ENCODE data around the gene OVAAL.

Gene OVAAL

DNA sequence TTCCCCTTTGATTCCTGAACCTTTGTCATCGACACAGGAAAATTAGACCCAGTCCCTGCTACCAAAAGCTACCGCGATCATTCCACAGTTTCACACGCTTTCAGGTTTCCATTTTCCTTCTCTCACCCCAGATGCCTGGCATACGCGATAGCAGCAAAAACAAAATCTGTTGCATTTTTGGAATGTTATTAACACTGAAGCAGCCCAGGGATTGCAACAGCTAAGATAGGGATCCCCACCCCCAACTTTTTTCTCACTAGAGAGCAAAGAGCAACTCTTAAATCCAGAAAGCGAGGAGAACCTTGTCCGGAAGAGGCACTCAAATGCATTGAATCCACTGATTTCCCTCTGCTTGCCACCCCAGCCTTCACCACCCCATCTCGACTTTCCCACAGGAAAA, 8.9 kb downstream of the OVAAL start:
- POLR2A ChIA-PET: no interaction called here
- CTCF ChIA-PET: interaction anchor here (0.6 kb wide), 1 partner anchor 22 kb away, joined by 3 read pairs; no protein-coding TSS in a partner anchor
- TF ChIP-seq LEF1 (IDR thresholded peaks at IDR 0.05; ENCODE audit: borderline replicate concordance): no peak
- no peak for TF ChIP-seq L3MBTL2 (conservative IDR thresholded peaks at IDR 0.05)
- no peak for TF ChIP-seq ZNF384 (IDR thresholded peaks at IDR 0.05)
- no peak for TF ChIP-seq ARNT (IDR thresholded peaks at IDR 0.05)
- TF ChIP-seq SP1 (IDR thresholded peaks at IDR 0.05): no peak
- no peak for TF ChIP-seq BHLHE40 (IDR thresholded peaks at IDR 0.05; ENCODE audit: borderline replicate concordance)
- TF ChIP-seq ELF4 (IDR thresholded peaks at IDR 0.05): no peak
- TF ChIP-seq CTBP1 (IDR thresholded peaks at IDR 0.05; ENCODE audit: borderline replicate concordance): no peak
- no peak for TF ChIP-seq HDGF (IDR thresholded peaks at IDR 0.05; ENCODE audit: borderline replicate concordance)
- TF ChIP-seq FOXA1 (IDR thresholded peaks at IDR 0.05): no peak
- TF ChIP-seq FOXK2 (IDR thresholded peaks at IDR 0.05): no peak
- no peak for DNase-seq (ENCODE audit: extremely low spot score)

DNA sequence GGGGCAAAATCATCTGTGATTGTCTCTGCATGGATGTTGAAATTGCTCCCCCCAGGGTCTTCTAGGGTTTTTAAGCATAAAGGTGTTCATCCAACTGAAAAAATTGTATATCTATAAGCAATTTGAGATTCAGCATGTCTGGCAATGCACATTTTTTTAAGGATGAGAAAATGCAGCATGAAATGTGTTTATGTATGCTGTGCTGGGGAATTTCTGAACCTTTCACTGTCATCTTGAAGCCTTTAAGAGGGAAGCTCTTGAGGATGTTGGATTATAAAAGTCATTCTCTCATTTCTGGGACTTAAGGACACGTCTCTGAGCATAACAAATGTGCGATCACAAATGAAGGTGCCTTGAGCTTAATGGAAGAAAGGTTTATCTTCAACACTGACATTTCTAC, 9.4 kb downstream of the OVAAL start:
- POLR2A ChIA-PET: no interaction called here
- no peak for TF ChIP-seq TARDBP (IDR thresholded peaks at IDR 0.05)
- TF ChIP-seq SUZ12 (IDR thresholded peaks at IDR 0.05): no peak
- TF ChIP-seq SP1 (IDR thresholded peaks at IDR 0.05): no peak
- TF ChIP-seq FOXK2 (IDR thresholded peaks at IDR 0.05): no peak
- TF ChIP-seq ELF4 (IDR thresholded peaks at IDR 0.05): no peak
- TF ChIP-seq FOXM1 (IDR thresholded peaks at IDR 0.05; ENCODE audit: borderline replicate concordance): no peak
- no peak for TF ChIP-seq ARNT (IDR thresholded peaks at IDR 0.05)
- TF ChIP-seq CTBP1 (IDR thresholded peaks at IDR 0.05; ENCODE audit: borderline replicate concordance): no peak
- no peak for TF ChIP-seq NFRKB (IDR thresholded peaks at IDR 0.05)
- TF ChIP-seq FOXA1 (IDR thresholded peaks at IDR 0.05): no peak
- no peak for TF ChIP-seq L3MBTL2 (conservative IDR thresholded peaks at IDR 0.05)
- TF ChIP-seq, protein P1, sequence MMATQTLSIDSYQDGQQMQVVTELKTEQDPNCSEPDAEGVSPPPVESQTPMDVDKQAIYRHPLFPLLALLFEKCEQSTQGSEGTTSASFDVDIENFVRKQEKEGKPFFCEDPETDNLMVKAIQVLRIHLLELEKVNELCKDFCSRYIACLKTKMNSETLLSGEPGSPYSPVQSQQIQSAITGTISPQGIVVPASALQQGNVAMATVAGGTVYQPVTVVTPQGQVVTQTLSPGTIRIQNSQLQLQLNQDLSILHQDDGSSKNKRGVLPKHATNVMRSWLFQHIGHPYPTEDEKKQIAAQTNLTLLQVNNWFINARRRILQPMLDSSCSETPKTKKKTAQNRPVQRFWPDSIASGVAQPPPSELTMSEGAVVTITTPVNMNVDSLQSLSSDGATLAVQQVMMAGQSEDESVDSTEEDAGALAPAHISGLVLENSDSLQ (IDR thresholded peaks at IDR 0.05): no peak
- no peak for TF ChIP-seq BHLHE40 (IDR thresholded peaks at IDR 0.05; ENCODE audit: borderline replicate concordance)
- TF ChIP-seq LEF1 (IDR thresholded peaks at IDR 0.05; ENCODE audit: borderline replicate concordance): no peak
- no peak for TF ChIP-seq HDGF (IDR thresholded peaks at IDR 0.05; ENCODE audit: borderline replicate concordance)
- TF ChIP-seq ZNF384 (IDR thresholded peaks at IDR 0.05): no peak
- CTCF ChIA-PET: interaction anchor here (0.6 kb wide), 1 partner anchor 21 kb away, joined by 3 read pairs; no protein-coding TSS in a partner anchor
- DNase-seq (ENCODE audit: extremely low spot score): no peak

DNA sequence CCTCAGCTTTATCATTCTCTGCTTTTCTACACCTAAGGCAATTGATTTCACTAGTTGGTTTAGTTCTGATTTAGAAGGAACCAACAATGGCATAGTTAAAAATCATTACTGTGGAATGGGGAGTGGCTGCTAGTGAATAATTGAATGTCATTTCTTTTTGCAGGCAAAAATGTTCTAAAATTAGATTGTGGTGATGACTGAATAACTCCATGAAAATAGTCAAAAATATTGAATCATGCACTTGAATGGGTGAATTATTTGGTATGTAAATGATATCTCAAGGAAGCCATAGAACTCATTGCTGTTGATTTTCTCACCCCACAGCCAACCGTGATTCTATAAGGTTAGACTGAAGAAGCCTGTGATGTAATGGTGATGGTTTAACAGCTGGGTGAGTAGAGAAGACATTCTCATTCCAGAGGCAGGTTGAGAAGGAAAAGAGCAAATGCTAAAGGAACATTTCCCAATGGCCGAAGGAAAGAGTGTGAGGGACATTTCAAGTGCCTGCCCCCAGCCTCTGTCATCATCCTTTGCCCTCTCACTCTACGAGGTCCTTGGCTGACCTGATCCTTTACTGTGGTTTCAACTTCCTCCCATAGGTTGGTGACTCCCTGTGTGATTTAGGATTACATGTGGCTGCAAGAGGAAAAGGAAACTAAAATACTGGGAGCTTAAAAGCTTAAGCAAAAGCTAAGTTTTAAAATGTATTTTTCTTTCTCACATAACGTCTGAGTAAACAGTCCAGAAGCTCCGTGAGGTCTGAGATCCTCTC, 12.5 kb downstream of the OVAAL start:
- no peak for TF ChIP-seq NFRKB (IDR thresholded peaks at IDR 0.05)
- TF ChIP-seq FOXK2 (IDR thresholded peaks at IDR 0.05): no peak
- no peak for TF ChIP-seq FOXA1 (IDR thresholded peaks at IDR 0.05)
- TF ChIP-seq L3MBTL2 (conservative IDR thresholded peaks at IDR 0.05): no peak
- TF ChIP-seq ZNF384 (IDR thresholded peaks at IDR 0.05): no peak
- no peak for TF ChIP-seq FOXM1 (IDR thresholded peaks at IDR 0.05; ENCODE audit: borderline replicate concordance)
- TF ChIP-seq ELF4 (IDR thresholded peaks at IDR 0.05): no peak
- no peak for TF ChIP-seq SP1 (IDR thresholded peaks at IDR 0.05)
- DNase-seq (ENCODE audit: extremely low spot score): no peak
- ChIA-PET CTCF (no interaction called here), POLR2A (no interaction called here)

DNA sequence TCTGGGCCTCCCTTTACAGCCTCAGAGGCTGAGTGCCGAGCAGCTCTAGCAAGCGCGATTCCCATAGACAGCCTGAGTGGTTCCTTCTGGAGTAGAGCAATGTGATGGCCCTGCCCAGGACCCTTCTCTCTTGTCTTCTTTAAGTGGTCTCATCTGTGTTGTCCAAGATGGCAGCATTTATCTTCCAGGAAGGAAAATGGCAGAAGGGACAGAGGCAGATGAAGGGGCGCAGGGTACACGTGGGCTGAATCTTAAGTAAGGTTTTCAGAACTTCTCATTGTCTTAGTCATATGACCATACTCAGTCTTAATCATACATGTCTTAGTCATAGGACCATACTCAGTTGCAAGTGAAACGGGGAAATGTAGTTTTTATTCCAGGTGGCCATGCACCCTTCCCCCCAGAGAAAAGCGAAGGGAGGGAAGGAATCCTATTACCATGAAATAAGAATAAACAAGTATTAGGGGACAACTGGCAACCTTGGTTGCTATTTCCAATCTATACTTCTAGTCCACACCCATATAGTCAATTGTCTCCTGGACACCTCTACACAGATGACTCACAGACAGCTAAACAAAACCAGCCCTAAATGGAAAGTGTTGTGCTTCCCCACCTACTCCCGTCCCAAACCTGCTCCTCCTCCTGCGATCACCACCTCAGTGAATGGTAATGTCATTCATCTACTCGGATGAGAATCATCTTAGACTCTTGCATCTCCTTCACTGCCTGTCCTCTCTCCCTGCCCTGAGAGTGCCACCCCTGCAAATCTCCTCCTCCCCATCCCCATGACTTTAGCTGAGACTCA, 13.3 kb downstream of the OVAAL start:
- no peak for DNase-seq (ENCODE audit: extremely low spot score)
- CTCF ChIA-PET: no interaction called here
- POLR2A ChIA-PET: no interaction called here
- TF ChIP-seq L3MBTL2 (conservative IDR thresholded peaks at IDR 0.05) (no peak), ELF4 (IDR thresholded peaks at IDR 0.05) (no peak), NFRKB (IDR thresholded peaks at IDR 0.05) (no peak), SP1 (IDR thresholded peaks at IDR 0.05) (no peak), BHLHE40 (IDR thresholded peaks at IDR 0.05; ENCODE audit: borderline replicate concordance) (no peak), FOXM1 (IDR thresholded peaks at IDR 0.05; ENCODE audit: borderline replicate concordance) (no peak), SUZ12 (IDR thresholded peaks at IDR 0.05) (no peak), FOXA1 (IDR thresholded peaks at IDR 0.05) (no peak), ZNF384 (IDR thresholded peaks at IDR 0.05) (no peak), CTBP1 (IDR thresholded peaks at IDR 0.05; ENCODE audit: borderline replicate concordance) (no peak), FOXK2 (IDR thresholded peaks at IDR 0.05) (no peak), LEF1 (IDR thresholded peaks at IDR 0.05; ENCODE audit: borderline replicate concordance) (no peak), HDGF (IDR thresholded peaks at IDR 0.05; ENCODE audit: borderline replicate concordance) (no peak), TARDBP (IDR thresholded peaks at IDR 0.05) (no peak), ARNT (IDR thresholded peaks at IDR 0.05) (no peak)
- TF ChIP-seq, protein P1 (IDR thresholded peaks at IDR 0.05): no peak

DNA sequence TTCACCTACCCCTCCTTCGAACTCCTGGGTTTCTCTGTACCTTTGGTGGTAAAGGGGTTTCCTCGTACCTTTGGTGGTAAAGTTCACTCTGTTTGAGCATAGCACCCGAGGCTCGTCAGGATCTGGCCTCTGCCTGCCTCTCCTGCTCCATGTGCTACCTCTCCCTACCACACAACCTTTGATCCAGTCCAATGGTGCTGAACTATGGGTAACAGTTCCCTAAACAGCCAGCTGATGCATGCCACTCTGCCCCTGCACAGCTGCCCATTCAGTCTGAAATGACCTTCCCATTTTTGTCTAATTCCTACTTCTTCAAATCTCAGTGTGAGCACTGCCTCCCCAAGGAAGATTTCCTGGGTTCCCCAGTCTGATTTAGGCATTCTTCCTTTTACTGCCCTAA, 14.0 kb downstream of the OVAAL start:
- DNase-seq (ENCODE audit: extremely low spot score): no peak
- ChIA-PET POLR2A (no interaction called here), CTCF (no interaction called here)
- TF ChIP-seq HDGF (IDR thresholded peaks at IDR 0.05; ENCODE audit: borderline replicate concordance): no peak
- TF ChIP-seq SUZ12 (IDR thresholded peaks at IDR 0.05): no peak
- TF ChIP-seq ELF4 (IDR thresholded peaks at IDR 0.05): no peak
- TF ChIP-seq, protein P1 (IDR thresholded peaks at IDR 0.05): no peak
- TF ChIP-seq L3MBTL2 (conservative IDR thresholded peaks at IDR 0.05): no peak
- TF ChIP-seq LEF1 (IDR thresholded peaks at IDR 0.05; ENCODE audit: borderline replicate concordance): no peak
- no peak for TF ChIP-seq TARDBP (IDR thresholded peaks at IDR 0.05)
- TF ChIP-seq CTBP1 (IDR thresholded peaks at IDR 0.05; ENCODE audit: borderline replicate concordance): no peak
- TF ChIP-seq FOXK2 (IDR thresholded peaks at IDR 0.05): no peak
- TF ChIP-seq SP1 (IDR thresholded peaks at IDR 0.05): no peak
- TF ChIP-seq ZNF384 (IDR thresholded peaks at IDR 0.05): no peak
- TF ChIP-seq ARNT (IDR thresholded peaks at IDR 0.05): no peak
- no peak for TF ChIP-seq FOXM1 (IDR thresholded peaks at IDR 0.05; ENCODE audit: borderline replicate concordance)
- TF ChIP-seq BHLHE40 (IDR thresholded peaks at IDR 0.05; ENCODE audit: borderline replicate concordance): no peak
- TF ChIP-seq NFRKB (IDR thresholded peaks at IDR 0.05): no peak
- TF ChIP-seq FOXA1 (IDR thresholded peaks at IDR 0.05): no peak
